WTC11 (cell line): ENCODE data around the gene MVD.

Experiments used
- CTCF ChIP-seq: fragments of 200-600 bp; IDR thresholded peaks from 2 replicates; pipeline ENCODE4 v1.8.0; 2022; ENCODE audit warnings: antibody characterized with exemption
- MLX ChIP-seq: sonication (generic); formaldehyde crosslinking; IDR thresholded peaks from 2 replicates; pipeline ENCODE4 v1.8.1; 2023; ENCODE audit warnings: mild to moderate bottlenecking, missing genetic modification reagents, moderate library complexity
- STAT6 ChIP-seq: sonication (generic); formaldehyde crosslinking; conservative IDR thresholded peaks from 2 replicates; pipeline ENCODE4 v1.8.1; 2023; ENCODE audit warnings: mild to moderate bottlenecking, low read depth, missing genetic modification reagents, moderate library complexity
- TEAD1 ChIP-seq: sonication (generic); formaldehyde crosslinking; IDR thresholded peaks from 2 replicates; pipeline ENCODE4 v1.8.0; 2022; ENCODE audit warnings: mild to moderate bottlenecking, missing genetic modification reagents
- TP53 ChIP-seq: sonication (generic); formaldehyde crosslinking; IDR thresholded peaks from 2 replicates; pipeline ENCODE4 v1.8.1; 2023; ENCODE audit warnings: mild to moderate bottlenecking, missing genetic modification reagents
- USF2 ChIP-seq: sonication (generic); formaldehyde crosslinking; IDR thresholded peaks from 2 replicates; pipeline ENCODE4 v1.8.1; 2023; ENCODE audit warnings: mild to moderate bottlenecking, missing genetic modification reagents, moderate library complexity

- TF ChIP-seq CTCF (no peak), TP53 (CRISPR knock-in tag) (no peak), TEAD1 (CRISPR knock-in tag) (no peak), STAT6 (no peak), USF2 (CRISPR knock-in tag) (no peak), MLX (CRISPR knock-in tag) (no peak)
These were observed 6.5 kb downstream of the MVD start for GRCh38 chr16:88656291-88656980.
